Lung microvascular endothelial cell (primary cell): ENCODE measurements around the gene MAD1L1. TPM values are rescaled to one million over a fixed set of nuclear protein-coding genes. Genes with fewer than 3 reads are reported as not detected.

Source experiments
- DNase-seq, 2 donors: peaks; one replicate each; pipeline versions ENCODE4 v3.0.0 to v3.0.0-alpha.2; 2010; ENCODE audit warnings: low read depth in 2 of 2
- total RNA-seq: library from RNA; depleted of rRNA; stranded (reverse); fragments of >200 nt; gene quantifications from 2 replicates; pipeline ENCODE4 v1.2.1, GENCODE V29; 2014

The MAD1L1 gene
- total RNA-seq, 1 donor from 2014 or later, result 46.0 TPM

DNA sequence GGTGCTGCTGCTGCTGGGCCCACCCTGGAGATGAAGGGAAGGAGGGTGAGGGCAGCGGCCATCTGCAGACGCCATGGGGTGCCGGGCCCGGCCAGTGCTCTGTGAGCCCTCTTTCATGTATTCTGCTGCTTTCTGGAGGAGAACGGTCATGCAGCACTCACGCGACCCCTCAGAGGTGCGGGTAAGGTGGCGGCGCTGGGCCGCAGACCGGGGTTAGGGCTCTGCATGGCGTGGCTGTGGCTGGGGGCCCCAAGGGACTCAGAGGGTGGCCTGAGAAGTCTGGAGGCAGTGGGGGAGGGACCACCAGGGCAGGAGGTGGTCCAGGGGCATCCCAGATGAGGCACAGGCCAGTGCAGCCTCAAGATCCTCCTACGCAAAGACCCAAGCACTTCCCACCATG, 287.2 kb downstream of the MAD1L1 start:
- DNase-seq, result no peak

GRCh38 chr7:1944619-1945210, 288.0 kb downstream of the MAD1L1 start:
- DNase-seq, result no peak

- DNase-seq, result no peak
These were observed 288.7 kb downstream of the MAD1L1 start for GRCh38 chr7:1943933-1944618.

GRCh38 chr7:1943326-1943725, 289.4 kb downstream of the MAD1L1 start:
- no peak for DNase-seq

DNA sequence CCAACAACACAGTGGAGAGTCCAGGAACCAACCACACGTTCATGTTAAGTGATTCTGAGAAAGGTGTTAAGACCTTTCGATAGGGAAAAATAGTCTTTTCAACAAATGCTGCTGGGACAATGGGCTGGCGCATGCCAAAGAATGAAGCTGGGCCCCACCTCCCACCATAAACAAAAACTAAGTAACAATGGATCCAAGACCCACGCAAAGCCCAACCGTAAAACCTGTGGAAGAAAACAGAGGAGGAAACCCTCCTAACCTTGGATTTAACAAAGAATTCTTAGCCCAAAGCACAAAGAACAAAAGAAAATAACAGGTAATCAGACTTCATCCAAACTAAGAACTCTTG, 289.8 kb downstream of the MAD1L1 start:
- no peak for DNase-seq

DNA sequence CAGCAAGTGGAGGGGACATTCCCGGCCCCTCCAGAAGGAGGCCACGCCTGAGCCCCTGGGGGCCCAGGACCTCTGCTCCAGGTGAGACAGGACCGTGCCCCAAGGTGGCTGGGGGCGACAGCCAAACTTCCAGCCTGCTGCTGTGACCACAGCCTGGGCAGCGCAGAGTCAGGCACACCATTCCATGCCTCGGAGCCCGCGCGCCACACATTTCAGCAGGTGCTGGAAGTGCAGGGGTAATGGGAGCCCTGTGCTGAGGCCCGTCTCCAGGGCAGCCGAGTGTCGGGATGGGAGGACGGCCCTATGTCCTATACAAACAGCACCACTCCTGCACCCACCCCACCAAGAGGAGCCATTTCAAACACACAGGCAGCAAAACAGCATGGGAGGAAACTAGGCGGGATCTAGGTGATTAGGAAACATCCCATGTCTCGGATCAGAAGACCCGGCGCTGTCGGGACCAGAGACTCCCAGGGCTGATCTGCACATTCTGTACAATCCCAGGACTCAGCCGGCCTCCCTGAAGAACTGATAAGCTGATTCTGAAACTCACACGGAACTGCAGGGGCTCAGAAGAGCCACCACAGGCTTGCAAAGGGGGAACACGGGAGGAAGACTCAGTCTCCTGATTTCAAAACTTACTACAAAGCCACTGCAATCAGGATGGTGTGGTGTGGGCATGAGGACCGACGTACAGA, 290.4 kb downstream of the MAD1L1 start:
- no peak for DNase-seq

GRCh38 chr7:1941464-1942242, 291.1 kb downstream of the MAD1L1 start:
- no peak for DNase-seq

- DNase-seq, result no peak
These were observed 291.9 kb downstream of the MAD1L1 start for GRCh38 chr7:1940863-1941262.

DNA sequence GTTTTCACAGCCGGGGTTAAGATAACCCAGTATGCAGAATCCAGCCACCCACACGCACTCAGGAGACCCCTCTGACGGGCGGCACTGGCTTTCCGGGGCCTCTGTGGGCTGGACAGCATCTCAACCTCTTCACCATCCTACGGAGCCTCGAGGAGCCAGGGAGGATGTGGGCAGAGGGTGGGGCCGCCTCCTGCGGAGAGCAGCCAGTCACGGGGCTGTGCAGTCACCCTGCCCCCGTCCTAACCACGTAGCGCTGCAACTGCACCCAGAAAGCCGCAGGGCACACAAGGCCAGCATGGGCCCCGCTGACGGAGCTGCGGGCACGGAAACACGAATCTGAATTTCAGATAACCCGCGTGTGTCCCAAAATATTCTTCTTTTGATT, 292.4 kb downstream of the MAD1L1 start:
- no peak for DNase-seq

DNA sequence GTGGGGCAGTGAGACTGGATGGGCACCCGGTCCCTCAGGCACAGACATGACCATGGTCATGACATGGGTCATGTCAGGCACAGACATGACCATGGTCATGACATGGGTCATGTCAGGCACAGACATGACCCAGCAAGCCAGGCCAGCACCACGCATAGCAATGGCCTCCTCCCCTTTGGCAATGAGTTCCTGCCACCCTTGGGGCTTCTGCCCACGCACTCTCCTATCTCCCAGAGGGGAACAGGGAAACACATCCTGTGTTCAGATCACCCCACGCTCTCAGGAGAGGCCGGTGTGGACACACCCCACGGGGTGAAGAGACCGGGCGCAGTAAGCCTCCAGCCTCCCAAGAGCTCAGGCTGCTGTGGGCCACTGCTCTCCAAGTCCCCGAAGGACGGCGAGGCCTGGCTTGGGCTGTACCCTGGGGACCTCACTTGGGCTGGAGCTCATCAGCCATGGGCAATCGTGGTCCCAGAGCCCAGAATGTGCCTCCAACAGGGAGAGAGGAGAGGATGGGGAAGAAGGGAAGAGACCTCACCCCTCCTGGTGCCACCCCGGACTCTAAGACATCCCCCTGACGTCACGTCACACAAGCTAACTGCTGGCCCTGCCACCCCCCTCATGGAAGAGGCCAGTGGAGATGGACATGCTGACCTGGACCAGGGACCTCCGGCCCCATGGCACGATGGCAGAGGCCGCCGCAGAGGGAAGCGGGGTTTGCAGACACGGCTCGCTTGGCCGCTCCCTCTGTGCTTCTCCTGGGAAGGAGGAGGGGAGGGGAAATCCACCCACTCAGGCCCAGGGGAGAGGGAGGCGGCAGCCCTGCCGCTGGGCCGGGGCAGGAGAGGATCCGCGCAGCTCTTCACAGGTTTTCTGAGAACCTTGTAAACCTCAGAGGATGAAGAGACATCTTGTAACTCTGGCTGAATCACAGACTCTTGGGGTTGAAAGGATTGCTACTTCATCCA, 293.0 kb downstream of the MAD1L1 start:
- DNase-seq, result no peak

GRCh38 chr7:1938788-1939433, 293.8 kb downstream of the MAD1L1 start:
- no peak for DNase-seq

DNA sequence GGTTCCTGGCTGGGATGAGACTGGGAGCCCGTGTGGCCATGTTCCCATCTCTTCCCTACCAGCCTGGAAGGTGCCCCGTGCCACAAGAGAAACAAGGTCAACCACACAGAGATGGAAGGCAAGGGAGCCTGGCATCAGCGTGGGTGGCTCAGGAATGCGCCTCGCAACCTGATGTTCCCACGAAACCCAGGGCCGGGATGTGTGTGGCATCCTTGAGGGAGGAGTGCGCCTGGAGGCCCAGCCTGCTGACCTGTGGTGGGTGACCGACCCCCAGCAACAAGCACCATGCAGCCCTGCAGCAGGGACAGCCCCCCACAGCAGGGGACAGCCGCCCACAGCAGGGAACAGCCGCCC, 295.5 kb downstream of the MAD1L1 start:
- no peak for DNase-seq

- no peak for DNase-seq
These were observed 296.1 kb downstream of the MAD1L1 start for GRCh38 chr7:1936531-1937251.

DNA sequence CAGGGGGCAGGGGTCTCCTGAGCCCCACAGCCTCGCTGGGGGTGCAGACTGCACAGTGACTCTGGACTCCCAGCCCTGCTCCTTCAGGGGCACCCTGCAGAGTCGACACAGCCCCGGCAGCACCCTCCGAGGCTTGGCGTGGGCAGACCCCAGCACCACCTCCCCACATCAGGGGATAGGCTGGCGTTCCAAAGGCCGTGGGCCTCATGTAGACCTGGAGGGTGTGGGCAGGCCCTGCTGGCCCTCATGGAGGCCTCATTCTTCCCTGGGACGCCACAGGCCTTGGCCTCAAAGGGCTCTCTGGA, 296.8 kb downstream of the MAD1L1 start:
- DNase-seq, result no peak

DNA sequence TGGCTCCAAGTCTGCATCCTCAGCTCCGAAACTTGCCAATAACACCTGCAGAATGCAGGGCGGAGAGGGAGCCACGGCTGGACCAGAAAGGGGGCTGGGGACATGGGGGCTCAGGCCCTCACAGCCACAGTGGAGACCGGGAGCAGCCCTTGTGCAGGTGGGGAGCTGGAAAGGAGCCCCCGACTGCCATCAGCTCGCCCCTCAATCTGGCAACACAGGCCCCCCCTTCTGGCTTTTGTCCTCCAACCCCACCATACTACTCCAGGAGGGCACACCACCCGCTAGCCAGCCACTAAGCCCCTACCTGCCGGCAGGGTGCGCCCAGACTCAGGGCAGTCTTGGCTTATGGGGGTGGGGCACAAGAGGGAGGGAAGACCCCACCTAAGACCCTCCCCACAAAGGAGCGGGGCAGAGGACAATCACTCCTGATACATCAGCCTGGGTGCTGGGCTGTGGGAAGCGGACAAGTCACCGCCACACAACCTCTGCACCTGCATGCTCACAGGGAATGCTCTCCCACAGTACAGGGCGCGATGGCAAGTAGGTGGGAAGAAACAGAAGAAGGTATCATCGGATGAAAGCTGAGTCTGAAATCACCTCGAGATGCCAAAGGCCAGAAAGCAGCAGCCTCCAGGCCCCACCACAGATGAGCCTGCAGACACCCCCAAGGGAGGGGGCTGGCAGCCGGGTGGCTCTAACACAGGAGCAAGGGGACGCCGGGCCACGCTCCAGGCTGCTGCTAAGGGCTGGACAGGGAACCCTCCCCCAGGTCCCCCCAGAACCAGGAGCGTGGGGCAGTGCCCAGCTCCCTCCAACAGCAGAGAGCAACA, 297.4 kb downstream of the MAD1L1 start:
- no peak for DNase-seq

DNA sequence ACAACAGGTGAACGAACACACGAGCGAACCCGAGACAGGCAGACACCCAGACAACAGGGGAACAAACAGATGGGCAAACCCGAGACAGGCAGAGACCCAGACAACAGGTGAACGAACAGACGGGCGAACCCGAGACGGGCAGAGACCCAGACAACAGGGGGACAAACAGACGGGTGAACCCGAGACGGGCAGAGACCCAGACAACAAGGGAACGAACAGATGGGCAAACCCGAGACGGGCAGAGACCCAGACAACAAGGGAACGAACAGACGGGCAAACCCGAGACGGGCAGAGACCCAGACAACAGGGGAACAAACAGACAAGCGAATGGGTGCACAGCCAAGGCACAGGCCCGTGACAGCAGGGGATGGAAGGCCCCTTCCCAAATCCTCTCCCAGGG, 298.0 kb downstream of the MAD1L1 start:
- no peak for DNase-seq

DNA sequence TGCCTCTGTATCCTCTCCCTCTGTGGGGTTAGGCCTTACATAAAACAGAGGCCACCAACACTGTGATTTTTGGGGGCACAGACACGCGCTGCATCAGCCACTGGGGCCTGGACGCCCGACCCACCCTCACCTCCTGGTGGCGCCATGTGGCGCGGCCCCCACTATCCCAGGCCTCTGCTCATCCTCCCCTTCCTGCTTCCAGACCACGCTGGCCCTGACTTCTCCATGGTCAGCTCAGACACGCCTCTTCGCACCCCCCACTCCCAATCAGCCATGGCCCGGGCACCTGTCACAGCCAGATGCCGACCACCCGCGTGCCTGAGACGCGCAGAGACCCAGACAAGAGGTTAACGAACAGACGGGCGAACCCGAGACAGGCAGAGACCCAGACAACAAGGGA, 298.7 kb downstream of the MAD1L1 start:
- DNase-seq, result no peak

DNA sequence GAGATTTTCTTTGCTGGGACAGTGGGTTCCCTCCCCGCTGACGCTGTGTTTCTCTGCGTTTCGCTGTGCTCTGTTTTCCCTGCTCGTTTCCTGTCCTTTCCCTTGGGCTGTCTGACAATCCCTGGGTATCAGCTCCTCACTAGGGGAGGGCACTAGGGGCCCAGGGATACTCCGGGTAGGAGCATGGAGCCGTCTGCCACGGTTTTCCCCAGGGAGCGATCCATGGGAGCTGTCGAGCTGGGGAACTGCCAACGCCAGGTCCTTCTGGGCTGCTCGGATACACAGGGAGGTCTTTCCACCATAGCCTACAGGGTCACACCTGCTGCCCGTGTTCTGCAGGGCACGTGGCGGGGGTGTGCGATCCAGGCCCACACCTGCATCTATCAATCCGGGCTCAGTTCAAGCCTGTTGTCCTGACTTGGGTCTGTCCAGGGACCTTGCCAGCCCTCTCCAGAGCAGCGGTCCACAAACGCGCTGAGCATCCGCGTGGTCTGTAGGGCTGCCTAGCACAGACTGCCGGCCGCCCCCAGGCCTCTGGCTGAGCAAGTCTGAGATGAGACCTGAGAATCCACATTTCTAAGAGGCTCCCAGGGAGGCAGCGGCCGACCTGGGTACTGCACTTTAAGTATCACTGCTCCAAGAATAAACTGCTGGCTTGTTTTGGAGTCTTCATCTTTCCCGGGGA, 299.5 kb downstream of the MAD1L1 start:
- no peak for DNase-seq

GRCh38 chr7:1931951-1932270, 300.8 kb downstream of the MAD1L1 start:
- DNase-seq, result no peak
